Measurements from ENCODE around the gene TEX11.
"Not testable (repeated sequence)": the region's sequence is repeated elsewhere in the genome, so short reads cannot be mapped to it uniquely, and the experiment has no call there.

The TEX11 gene

DNA sequence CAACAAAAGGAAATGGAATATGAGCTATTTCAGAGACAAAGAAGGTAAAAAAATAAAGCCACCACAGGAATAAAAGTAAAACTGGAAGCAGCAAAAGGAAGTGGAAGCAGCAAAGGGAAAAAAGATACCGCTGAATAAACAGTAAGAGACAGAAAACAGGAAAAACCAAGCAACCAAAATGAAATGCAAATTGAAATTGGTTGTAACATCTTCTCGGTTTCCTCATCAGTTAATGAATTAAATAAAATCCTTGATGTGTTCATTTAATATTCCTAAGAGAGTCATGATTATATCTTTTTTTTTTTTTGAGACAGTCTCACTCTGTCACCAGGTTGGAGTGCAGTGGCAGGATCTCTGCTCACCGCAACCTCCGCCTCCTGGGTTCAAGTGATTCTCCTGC is 331.1 kb downstream of the TEX11 start:
- no peak for FAIRE-seq

DNA sequence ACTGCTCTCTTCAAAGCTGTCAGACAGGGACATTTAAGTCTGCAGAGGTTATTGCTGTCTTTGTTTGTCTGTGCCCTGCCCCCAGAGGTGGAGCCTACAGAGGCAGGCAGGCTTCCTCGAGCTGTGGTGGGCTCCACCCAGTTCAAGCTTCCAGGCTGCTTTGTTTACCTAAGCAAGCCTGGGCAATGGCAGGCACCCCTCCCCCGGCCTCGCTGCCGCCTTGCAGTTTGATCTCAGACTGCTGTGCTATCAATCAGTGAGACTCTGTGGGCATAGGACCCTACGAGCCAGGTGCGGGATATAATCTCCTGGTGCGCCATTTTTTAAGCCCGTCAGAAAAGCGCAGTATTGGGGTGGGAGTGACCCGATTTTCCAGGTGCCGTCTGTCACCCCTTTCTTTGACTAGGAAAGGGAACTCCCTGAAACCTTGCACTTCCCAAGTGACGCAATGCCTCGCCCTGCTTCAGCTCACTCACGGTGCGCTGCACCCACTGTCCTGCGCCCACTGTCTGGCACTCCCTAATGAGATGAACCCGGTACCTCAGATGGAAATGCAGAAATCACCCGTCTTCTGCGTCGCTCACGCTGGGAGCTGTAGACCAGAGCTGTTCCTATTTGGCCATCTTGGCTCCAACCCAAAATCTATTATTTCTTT is 338.5 kb downstream of the TEX11 start:
- FAIRE-seq, result not testable (repeated sequence)

DNA sequence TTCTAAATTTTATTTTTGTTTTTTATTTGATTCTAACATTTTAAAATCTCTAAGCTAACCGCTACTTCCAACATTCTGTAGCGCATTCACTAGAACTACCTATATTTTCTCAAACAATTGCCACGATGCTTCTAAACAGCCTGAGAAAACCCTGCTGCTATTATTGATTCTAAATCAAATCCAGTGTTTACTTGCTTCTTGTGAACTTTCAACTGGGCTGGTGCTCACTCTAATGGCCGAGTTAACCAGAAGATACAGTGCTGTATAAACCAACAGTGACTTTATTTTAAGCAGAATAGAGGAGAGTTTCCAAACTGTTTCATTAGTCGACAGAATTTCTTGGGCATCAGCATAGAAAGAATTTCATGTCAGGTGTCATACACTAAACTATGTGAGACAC is 353.6 kb downstream of the TEX11 start:
- no peak for FAIRE-seq

DNA sequence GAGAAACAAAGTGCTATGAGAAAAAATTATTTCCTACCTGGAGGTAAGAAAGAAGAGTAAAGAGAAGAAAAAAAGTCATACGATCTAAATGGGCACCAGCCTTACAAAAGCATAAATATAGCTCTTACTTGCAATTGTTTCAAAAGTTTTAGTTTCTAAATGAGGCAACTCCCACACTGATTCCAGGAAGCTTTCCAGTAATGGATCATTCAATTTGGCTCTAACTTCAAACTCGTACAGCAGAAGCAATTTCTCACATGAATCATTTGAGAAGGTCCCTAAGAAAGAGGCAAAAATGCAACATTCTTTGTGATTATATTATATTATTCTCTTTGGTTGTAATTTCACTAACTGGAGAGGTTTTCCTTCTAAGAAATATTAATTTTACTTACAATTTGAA is 354.0 kb downstream of the TEX11 start:
- FAIRE-seq, result no peak

DNA sequence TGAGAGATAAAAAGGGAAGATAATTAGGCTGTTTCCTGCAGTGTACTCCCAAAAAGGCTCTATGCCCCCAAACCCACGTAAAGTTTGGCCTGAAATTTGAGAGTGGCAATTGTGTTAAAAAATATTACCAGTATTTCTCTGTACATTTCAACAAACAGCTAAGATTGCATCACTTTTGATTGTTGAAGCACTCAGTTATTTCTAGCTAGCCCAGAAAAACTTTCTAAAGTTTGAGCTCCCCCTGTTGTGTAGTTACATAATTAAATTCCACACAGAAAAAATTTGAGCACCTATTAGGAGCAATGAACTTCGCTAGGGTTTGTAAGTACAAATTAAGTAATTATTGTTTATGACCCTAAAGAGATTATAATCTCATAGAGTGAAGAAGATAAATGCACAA is 354.4 kb downstream of the TEX11 start:
- peak; percentile 44 for FAIRE-seq

DNA sequence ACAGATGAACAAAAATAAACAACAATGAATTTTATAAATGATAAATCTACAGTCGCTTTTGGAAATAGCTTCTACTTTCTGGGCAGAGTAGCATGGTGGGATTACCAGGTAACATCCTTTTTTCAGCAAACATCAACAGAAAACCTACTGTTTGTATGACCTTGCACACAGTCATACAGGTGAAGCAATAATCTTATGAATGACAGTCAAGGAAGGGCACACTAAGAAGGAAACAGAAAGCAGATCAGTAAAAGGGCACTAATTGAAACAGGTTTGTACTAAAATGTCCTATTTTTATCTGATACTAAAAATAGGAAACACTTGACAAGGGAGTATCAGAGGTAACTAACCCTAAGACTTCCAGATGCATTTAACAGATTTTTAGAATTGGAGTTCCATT is 355.0 kb downstream of the TEX11 start:
- no peak for FAIRE-seq

DNA sequence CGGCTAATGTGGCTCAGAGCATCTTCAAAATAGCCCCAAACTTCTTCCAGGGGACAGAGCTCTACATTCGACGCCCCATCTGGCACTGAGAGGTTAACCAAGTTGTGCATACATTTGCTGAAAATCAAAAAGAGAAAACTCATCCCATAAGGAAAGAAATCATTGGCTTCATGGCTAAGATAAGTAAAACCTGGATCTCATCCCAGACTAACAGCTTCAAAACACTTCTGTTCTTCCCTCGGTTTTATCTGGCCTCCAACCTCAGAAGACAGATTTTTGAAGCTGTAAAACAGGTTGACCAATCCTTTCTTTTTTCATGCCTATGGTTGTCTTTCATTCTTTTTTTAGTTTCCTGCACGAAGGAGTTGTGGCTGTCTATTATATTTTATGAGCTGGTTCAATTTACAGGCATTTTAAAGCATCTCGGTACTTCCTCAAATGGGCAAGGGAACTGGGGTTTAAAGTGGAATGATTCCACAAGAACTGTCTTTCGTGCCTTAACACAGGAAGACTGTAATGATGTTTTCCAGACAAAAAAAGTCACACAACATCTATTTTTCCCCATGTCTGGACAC is 356.3 kb downstream of the TEX11 start:
- no peak for FAIRE-seq

DNA sequence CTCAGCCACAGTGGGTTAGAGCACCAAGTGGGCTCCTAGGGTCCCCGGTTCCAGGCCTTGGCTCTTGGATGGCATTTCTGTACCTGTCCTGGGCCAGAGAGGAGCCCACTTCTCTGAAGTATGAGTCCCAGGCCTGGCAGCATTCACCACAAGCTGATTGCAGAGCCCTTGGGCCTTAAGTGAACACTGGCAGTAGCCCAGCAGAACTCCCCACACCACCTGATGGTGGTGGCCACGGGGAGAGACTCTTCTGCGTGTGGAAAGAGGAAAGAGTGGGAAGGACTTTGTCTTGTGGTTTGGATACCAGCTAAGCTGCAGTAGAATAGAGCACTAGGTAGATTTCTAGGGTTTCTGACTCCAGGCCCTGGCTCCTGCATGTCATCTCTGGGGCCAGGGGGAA is 359.1 kb downstream of the TEX11 start:
- no peak for FAIRE-seq

DNA sequence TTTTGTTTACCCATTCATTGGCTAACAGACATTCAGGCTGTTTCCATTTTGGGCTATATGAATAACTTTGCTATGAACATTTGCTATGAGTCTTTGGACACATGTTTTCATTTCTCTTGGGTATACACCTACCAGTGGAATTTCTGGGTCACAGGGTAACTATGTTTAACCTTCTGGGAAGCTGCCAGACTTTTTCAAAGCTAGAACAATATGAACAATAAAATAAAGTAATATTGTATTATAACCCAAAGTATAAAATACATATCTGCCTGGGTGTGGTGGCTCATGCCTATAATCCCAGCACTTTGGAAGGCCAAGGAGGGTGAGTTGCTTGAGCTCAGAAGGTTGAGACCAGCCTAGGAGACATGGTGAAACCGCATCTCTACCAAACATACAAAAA is 373.3 kb downstream of the TEX11 start:
- no peak for FAIRE-seq

DNA sequence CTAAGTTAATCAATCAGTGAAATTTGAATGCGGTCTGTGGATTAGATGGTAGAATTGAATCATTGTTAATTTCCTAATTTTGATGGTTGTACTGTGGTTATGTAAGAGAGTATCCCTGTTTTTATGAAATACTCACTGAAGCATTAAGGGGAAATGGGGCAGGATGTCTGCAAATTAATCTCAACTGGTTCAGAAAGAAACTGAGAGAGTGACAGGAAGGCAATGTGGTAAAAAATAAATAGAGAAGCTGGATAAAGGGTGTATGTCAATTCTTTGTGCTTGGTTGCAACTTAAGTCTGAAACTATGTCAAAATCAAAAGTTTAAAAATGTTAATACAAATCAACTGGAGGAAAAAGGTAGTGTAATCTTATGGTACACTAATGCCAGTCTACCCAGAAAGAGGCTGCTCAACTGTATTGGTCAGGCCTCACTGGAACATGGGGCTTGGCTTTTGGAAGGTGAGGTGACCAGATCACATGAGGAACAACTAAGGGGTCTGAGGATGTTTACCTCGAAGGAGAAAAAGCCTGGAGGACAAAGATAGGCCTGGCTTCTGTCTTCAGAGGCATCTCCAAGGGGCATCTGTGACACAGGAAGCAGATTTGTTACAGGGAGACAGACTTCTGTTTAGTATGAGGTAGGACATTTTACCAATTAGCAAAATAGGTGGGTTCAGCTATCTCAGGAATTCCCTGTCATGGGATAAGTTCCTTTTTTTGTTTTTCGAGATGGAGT is 380.7 kb downstream of the TEX11 start:
- FAIRE-seq, result no peak

DNA sequence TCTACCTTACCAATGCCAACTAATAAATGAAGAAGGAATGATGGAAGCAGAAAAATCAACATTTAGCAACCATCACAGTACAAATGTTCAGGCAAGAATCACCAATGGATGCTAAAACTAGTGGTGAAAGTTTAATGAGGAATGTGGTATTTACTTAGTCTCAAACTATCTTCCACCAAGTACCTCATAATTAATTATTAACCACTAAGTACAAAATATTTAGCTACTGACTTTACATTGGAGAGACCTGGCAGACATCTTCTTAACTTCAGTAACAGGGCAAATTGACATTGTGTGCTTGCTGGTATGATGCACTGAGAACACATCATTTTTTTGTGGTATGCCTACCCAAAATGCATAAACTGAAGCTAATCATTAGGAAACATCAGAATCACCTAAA is 381.5 kb downstream of the TEX11 start:
- FAIRE-seq, result no peak

DNA sequence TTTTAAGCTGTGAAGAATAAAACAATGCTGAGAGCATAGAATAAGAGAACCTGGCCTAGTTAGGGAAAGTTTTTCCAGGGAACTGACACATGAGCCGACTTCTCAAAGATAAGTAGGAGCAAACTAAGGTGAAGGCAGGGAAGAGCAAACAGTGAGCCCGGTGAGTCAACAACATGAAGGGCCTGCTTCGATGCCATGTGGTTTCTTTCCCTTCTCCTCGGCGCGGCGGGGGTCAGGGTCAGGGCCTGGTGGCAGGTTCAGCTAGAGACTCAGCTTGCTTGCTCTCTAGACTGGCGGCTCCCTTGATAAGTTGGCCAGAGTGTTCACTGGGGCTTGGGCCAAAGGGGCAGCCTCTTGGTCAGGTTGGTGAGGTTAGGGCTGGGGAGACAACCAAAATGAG is 382.8 kb downstream of the TEX11 start:
- FAIRE-seq, result no peak

DNA sequence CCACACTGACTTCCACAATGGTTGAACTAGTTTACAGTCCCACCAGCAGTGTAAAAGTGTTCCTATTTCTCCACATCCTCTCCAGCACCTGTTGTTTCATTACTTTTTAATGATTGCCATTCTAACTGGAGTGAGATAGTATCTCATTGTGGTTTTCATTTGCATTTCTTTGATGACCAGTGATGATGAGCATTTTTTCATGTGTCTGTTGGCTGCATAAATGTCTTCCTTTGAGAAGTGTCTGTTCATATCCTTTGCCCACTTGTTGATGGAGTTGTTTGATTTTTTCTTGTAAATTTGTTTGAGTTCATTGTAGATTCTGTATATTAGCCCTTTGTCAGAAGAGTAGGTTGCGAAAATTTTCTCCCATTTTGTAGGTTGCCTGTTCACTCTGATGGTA is 392.8 kb downstream of the TEX11 start:
- FAIRE-seq, result not testable (repeated sequence)

DNA sequence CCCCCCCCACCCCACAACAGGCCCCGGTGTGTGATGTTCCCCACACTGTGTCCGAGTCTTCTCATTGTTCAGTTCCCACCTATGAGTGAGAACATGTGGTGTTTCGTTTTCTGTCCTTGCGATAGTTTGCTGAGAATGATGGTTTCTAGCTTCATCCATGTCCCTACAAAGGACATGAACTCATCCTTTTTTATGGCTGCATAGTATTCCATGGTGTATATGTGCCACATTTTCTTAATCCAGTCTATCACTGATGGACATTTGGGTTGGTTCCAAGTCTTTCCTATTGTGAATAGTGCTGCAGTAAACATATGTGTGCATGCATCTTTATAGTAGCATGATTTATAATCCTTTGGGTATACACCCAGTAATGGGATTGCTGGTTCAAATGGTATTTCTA is 393.2 kb downstream of the TEX11 start:
- not testable (repeated sequence) for FAIRE-seq

DNA sequence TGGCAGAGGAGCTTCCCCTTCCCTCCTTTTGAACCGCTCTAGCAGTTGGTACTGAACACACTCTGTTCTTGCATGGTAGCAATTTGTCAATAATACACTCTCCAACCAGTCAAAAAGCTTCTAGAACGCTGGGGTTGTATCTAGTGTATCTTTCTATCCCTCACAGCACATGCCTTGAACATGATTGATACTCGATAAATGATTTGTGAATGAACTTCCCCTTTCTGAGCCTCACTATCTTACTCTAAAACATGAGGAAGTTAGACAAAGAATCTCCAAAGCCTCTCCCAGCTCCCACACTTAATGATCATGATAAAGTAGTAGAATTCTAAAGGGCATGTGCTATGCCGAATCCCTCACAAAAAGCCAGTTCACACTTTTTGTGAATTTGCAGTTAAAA is 399.4 kb downstream of the TEX11 start:
- no peak for FAIRE-seq

DNA sequence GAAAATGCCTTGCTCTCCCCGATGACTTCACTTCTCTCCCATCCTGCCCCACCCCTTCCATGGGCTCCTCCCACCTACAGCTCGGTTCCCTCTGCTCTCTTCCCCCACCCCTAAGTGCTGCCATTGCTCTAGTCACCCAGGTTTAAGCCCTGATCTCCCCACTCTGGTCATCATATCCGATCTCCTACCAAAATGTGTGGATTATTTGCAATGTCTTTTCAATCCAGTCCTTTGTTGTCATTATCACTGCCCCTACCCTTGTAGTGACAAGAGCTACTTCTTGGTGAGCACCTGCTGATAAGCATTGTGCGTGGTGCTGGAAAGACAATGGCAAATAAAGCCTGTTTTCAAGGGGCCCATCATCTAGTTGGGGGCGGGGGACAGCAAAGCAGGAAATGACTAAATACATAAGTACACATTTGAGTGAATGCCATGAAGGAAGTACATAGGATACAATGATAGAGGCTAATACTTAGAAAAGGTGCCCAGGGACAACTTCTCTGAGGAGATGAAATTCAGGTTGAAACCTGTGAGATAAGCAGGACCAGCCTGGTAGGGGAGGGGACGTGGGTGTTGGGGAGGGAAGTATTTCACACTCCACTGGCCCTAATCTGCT is 400.1 kb downstream of the TEX11 start:
- no peak for FAIRE-seq

DNA sequence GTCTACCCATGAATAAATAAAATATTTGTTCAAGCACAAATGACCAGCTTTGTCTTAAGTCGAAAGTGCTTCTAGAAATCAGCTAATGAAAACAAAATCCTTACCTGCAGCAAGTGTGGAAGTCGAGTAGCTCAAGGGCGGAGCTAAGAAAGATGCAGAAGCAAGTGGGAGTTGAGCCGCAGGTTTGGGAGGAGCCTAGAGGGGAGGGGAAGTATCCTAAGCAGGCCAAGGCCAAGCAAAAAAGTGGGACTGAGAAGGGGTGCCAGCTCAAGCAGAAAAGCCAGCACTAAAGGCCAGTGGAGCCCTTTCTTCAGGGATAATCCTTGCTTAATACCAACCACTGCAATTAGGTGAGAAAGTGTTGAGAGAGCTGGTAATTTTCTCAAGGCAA is 403.1 kb downstream of the TEX11 start:
- FAIRE-seq, result no peak

DNA sequence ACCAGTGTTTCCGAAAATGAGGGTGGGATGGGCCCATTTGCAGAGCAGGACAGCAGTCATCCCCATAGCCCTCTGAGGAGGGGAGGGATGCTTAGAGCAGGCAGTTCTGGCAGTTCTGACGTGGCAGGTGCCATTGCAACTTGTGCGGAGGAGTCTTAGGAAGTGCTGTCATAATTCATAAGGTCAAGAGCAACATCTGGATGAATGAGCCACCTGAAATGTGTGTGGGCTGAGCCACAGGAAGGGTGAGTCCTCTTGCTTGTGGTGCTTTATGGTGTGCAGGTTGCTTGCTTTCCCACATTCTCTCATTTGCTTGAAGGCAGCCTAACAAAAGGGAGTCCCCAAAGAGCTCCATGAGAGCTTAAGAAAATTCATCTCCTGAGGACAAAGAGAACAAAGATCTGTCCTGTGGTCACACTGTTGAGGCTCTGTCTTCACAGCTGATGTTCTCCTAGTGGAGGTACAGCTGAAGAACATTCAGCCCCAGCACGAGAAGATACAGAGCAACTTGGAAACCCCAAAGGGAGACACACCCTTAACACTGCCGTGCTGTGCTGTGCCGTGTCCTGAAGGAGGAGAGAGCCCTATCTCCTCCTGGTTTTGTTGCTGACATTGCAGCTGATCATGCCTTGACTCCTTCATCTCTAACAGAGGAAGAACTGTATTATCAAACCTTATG is 403.6 kb downstream of the TEX11 start:
- no peak for FAIRE-seq

DNA sequence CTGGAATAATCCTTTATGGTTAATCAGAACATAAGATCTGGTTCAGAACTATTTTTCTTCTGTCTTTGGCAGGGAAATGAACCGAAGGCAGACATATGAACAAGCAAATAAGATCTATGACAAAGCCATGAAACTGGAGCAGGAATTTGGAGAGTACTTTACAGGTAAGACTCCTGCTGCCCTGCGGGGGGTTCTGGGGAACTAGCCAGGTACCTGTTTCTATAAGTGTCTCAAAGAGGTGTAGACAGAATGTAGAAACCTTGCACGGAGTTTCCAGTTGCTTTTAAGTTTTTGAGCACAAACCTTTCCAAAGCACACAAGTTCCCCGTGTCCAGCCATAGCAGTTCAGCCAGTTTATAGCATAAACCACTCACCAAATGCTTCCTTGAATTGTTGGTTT is 407.7 kb downstream of the TEX11 start:
- FAIRE-seq, result no peak

DNA sequence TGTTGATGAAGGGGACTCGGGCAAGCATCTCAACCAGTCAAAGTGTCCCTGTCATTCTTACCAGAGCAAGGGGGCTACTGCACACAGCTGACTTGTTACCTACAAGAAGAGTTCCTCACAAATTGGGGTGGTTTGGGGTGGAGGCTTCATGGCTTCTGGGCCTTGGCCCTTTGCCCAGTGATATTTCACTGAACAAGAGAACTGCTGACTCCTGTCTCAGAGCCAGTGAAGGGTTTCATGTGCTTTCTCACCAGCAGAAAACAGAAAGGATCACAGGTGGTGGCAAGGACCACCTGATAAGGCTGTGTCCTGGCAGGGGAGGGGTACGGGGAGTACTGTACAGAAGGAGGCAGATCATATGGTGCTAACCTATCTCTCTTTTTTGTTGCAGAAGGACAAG is 410.4 kb downstream of the TEX11 start:
- no peak for FAIRE-seq

DNA sequence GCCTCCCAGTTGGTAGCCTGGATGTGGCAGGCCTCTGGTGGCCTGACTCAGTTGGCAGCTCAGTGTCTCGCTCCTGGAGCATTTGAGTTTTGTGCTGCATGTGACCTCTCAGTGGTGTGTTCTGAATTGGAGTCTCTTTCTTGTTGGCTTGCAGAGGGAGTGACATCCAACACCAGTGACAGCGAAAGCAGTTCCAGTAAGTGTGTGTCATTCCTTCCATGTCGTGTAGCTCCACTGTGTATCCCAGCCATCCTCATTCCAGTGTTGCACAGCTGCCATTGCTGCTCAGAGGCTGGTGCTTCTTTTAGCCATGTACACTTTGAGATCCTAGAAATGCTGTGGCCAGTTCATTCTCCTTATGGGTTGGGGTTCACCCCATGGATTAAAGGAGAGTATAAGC is 411.5 kb downstream of the TEX11 start:
- FAIRE-seq, result no peak

DNA sequence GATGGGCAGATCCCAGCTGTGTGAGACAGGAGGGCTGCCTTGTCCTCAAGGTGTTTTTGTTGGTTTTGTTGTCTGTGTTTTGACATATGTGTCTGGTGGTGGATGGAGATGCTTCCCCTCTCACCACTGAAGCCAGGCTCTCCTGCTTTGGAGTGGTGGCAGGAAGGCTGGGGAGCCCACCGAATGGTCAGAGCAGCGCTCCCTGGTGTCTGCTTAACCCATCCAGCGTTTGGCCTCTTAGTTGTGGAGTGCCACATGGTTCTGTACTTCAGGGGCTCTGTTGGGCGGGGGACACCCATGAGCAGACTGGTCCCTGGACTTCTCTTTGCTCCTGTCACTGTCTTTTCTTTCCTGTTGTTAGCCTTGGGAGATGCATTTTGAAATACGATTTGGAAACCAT is 412.0 kb downstream of the TEX11 start:
- FAIRE-seq, result no peak

DNA sequence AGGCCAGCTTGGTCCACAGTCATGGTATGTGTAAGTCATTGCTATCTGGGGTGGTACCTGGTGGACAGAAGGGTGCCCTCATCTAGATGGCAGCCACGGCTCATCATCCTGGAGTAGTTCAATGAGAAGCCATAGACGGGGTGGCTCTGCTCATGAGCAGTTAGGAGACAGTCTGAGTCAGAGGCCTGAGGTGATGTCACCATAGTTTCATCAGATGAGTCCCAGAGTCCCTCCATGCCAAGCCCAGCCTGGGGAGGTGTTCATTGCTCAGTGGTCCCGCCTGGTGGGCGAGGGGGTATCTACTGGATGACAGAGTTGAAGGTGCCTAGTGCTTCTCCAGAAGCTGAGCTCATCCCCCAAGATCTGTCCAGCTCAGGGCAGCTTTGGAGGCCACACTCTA is 414.1 kb downstream of the TEX11 start:
- FAIRE-seq, result no peak

DNA sequence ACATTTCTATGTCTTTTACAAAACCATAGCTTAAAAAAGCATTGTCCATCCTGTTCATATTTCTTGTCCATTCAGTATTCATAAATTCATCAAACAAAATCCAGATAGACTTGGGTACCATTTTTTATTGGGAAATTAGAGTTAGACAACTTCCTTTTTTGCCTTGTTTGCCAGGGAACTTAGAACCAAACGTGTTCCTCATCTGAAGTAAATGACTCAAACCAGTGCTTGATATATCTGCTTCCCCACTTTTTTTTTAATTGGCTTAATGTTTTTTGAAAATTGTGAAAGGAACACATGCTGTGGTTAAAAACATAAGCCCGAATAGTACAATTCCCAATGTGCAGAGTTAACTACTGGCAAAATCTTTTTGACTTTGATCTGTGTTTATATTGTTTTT is 419.7 kb downstream of the TEX11 start:
- no peak for FAIRE-seq

Measured in G401.6 (cell line).